K562 (cell line): Measurements from ENCODE around the gene DOK4. TPM values are rescaled to one million over a fixed set of nuclear protein-coding genes. Genes with fewer than 3 reads are reported as not detected.

ENCODE experiments used
- ATAC-seq: fragments of 200-7000 bp; cut with Tn5 transposase; 3 replicates; pipeline ENCODE4 v1.9.1; 2020; ENCODE audit warnings: moderate library complexity
- BruUV-seq: library from RNA; stranded (reverse); fragments of 400-500 nt; replicated peaks from 2 replicates; lab custom pipeline; 2021; lab: Mats Ljungman, UMichigan
- CTCF ChIA-PET: fragments of 300-600 bp; formaldehyde crosslinking; extraction: SDS; loops from one replicate; lab custom pipeline; 2021; ENCODE audit warnings: low intra/inter-chr PET ratio; lab: Yijun Ruan, JAX
- POLR2A ChIA-PET: fragments of 300-600, 350-650 bp; sonication (Branson Sonifier 250); formaldehyde crosslinking; extraction: SDS; loops from one replicate; lab custom pipeline; 2021; ENCODE audit warnings: antibody characterized with exemption, inconsistent platforms; lab: Yijun Ruan, JAX
- DNase-seq, 4 experiments: peaks; one replicate each; pipeline versions ENCODE4 v3.0.0 to v3.0.0-alpha.2; 2011 to 2018; ENCODE audit warnings: low spot score in 3 of 4, mixed read lengths in 3 of 4; ENCODE audit errors: extremely low read depth in 1 of 4
- FAIRE-seq: peaks from 2 replicates; lab custom pipeline; 2011; peaks lifted over from hg19 to GRCh38; lab: Jason Lieb, UNC
- H2AFZ ChIP-seq: 2 replicates; pipeline ENCODE4 v1.6.0; 2011; ENCODE audit warnings: low read depth, low read length, control low read depth, inconsistent platforms
- H3K27ac ChIP-seq: fragments of 200-600 bp; 3 replicates; pipeline ENCODE4 v1.8.0; 2011; ENCODE audit warnings: low read depth, mild to moderate bottlenecking, control low read depth, inconsistent platforms, low read length, moderate library complexity, mixed read lengths; ENCODE audit errors: extremely low read depth
- H3K27me3 ChIP-seq, 2 experiments: fragments of 300-600 bp in 1 of 2; 2 replicates in 1 of 2; 3 replicates in 1 of 2; pipeline versions ENCODE4 v1.6.0 to v1.8.0; 2011; ENCODE audit warnings: inconsistent platforms in 2 of 2, low read length in 2 of 2, mild to moderate bottlenecking in 1 of 2, mixed read lengths in 1 of 2, moderate library complexity in 1 of 2; ENCODE audit not compliant: control insufficient read depth in 2 of 2, insufficient read depth in 2 of 2
- H3K36me3 ChIP-seq: fragments of 300-600 bp; 3 replicates; pipeline ENCODE4 v1.8.0; 2011; ENCODE audit warnings: mild to moderate bottlenecking, low read length, inconsistent platforms; ENCODE audit not compliant: control insufficient read depth, insufficient read depth
- H3K4me1 ChIP-seq, 2 experiments: fragments of 200-600 bp in 1 of 2; replicated peaks in 1 of 2; 2 replicates in 1 of 2; 3 replicates in 1 of 2; pipeline versions ENCODE4 v1.5.1 to v1.8.0; 2011; ENCODE audit warnings: inconsistent platforms in 2 of 2, low read length in 2 of 2, mild to moderate bottlenecking in 1 of 2, mixed read lengths in 1 of 2, moderate library complexity in 1 of 2; ENCODE audit not compliant: control insufficient read depth in 2 of 2, insufficient read depth in 2 of 2
- H3K4me2 ChIP-seq: 2 replicates; pipeline ENCODE4 v1.6.1; 2011; ENCODE audit warnings: low read length, control low read depth, inconsistent platforms, mixed read lengths; ENCODE audit not compliant: insufficient read depth
- H3K4me3 ChIP-seq: fragments of 200-600 bp; sonication (generic), shearing (Covaris generic); 2 replicates; pipeline ENCODE4 v1.5.1; 2016; ENCODE audit warnings: control low read depth, inconsistent platforms
- H3K79me2 ChIP-seq: fragments of 200-600 bp; 3 replicates; pipeline ENCODE4 v1.8.0; 2011; ENCODE audit warnings: low read length, inconsistent platforms; ENCODE audit not compliant: control insufficient read depth, insufficient read depth
- H3K9ac ChIP-seq, 2 experiments: 2 replicates each; pipeline versions ENCODE4 v1.6.0 to v1.6.1; 2011; ENCODE audit warnings: low read depth in 2 of 2, low read length in 2 of 2, control low read depth in 1 of 2, inconsistent platforms in 1 of 2, mild to moderate bottlenecking in 1 of 2, mixed read lengths in 1 of 2; ENCODE audit not compliant: insufficient read depth in 1 of 2
- H3K9me1 ChIP-seq: one replicate; pipeline ENCODE4 v1.6.0; 2011; ENCODE audit warnings: inconsistent platforms, mild to moderate bottlenecking, low read length, moderate library complexity; ENCODE audit not compliant: control insufficient read depth, insufficient read depth
- H3K9me3 ChIP-seq: replicated peaks from 2 replicates; pipeline ENCODE4 v1.5.1; 2011; ENCODE audit warnings: low read depth, low read length, inconsistent platforms; ENCODE audit not compliant: control insufficient read depth, insufficient read depth
- H4K20me1 ChIP-seq: replicated peaks from 2 replicates; pipeline ENCODE4 v1.6.1; 2011; ENCODE audit warnings: low read length, inconsistent platforms, mixed read lengths; ENCODE audit not compliant: control insufficient read depth, insufficient read depth
- CREB5 ChIP-seq: fragments of 250-450 bp; sonication (Bioruptor Pico); IDR thresholded peaks from 2 replicates; pipeline ENCODE4 v1.5.0; 2020; ENCODE audit warnings: mild to moderate bottlenecking
- GTF2F1 ChIP-seq: IDR thresholded peaks from 2 replicates; pipeline ENCODE4 v1.6.1; 2011; ENCODE audit warnings: low read depth, low read length, improper control_type of control experiment
- HCFC1 ChIP-seq: IDR thresholded peaks from 2 replicates; pipeline ENCODE4 v1.6.1; 2012; ENCODE audit warnings: low read depth, low read length, improper control_type of control experiment
- HES1 ChIP-seq: fragments of 450-650 bp; IDR thresholded peaks from 2 replicates; pipeline ENCODE4 v1.6.1; 2016; ENCODE audit warnings: low read depth, mild to moderate bottlenecking, moderate library complexity
- LEF1 ChIP-seq: fragments of 450-650 bp; IDR thresholded peaks from 2 replicates; pipeline ENCODE4 v1.6.1; 2016; ENCODE audit warnings: mild to moderate bottlenecking
- NFRKB ChIP-seq: fragments of 450-650 bp; IDR thresholded peaks from 2 replicates; pipeline ENCODE4 v1.6.1; 2016; ENCODE audit warnings: low read depth
- ZBTB7A ChIP-seq: IDR thresholded peaks from 2 replicates; pipeline ENCODE4 v1.6.1; 2011; ENCODE audit warnings: low read depth, mild to moderate bottlenecking, low read length, moderate library complexity, borderline replicate concordance; ENCODE audit not compliant: control insufficient read depth
- ZFX ChIP-seq: sonication (generic); formaldehyde crosslinking; IDR thresholded peaks from 2 replicates; pipeline ENCODE4 v1.8.0; 2022; ENCODE audit warnings: mild to moderate bottlenecking, missing genetic modification reagents, moderate library complexity
- ZNF133 ChIP-seq: fragments of 250-450 bp; sonication (Bioruptor Pico); IDR thresholded peaks from 2 replicates; pipeline ENCODE4 v1.4.0; 2020; ENCODE audit warnings: mild to moderate bottlenecking
- ZNF398 ChIP-seq: fragments of 250-450 bp; sonication (Bioruptor Pico); IDR thresholded peaks from 2 replicates; pipeline ENCODE4 v1.8.0; 2021; ENCODE audit warnings: moderate library complexity, mild to moderate bottlenecking, inconsistent platforms
- WGBS: fragments of 100-300 bp; shearing (Covaris generic); methylation state at CpG from one replicate; pipeline ENCODE4 v1.1.6; 2016; ENCODE audit warnings: low coverage, mixed read lengths; ENCODE audit not compliant: insufficient coverage; ENCODE audit errors: missing lambda C conversion rate; 5-methylcytosine and 5-hydroxymethylcytosine counted together
- in situ Hi-C: fragments of 300-500 bp; cut with MboI; formaldehyde crosslinking; loops from 4 replicates; pipeline ENCODE4 v1.15.0; 2018; ENCODE audit warnings: inconsistent platforms, mixed read lengths
- intact Hi-C: fragments of 100-400 bp; cut with micrococcal nuclease; formaldehyde crosslinking; loops from 2 replicates; pipeline ENCODE4 v1.14.2; 2022
- polyA plus RNA-seq, 8 experiments: library from polyadenylated mRNA; depleted of rRNA in 4 of 8; stranded (reverse) in 5 of 8; unstranded in 3 of 8; fragments of >200 nt; fragmentation: Nextera tagmentation in 2 of 8; fragmentation: Illumina TruSeq in 1 of 8; extraction: Ambion mirVana in 2 of 8; extraction: Trizol in 1 of 8; gene quantifications; 2 replicates each; pipeline versions ENCODE4 v1.2.1 to v1.2.3, GENCODE V29; 2011 to 2014; ENCODE audit warnings: inconsistent platforms in 1 of 8, missing spikeins in 1 of 8
- total RNA-seq, 7 experiments: library from RNA; depleted of rRNA in 6 of 7; stranded (reverse); fragments of >200 nt in 6 of 7; fragmentation: Illumina TruSeq in 2 of 7; extraction: Trizol in 2 of 7; gene quantifications; 2 replicates each; pipeline versions ENCODE4 v1.2.1 to v1.2.3, GENCODE V29; 2011 to 2021; ENCODE audit warnings: low replicate concordance in 1 of 7

The DOK4 gene
- total and polyA plus RNA-seq, 9 of the 15 experiments (the other 6 are each of a cell fraction or from before 2014, with no cell fraction given) = 0.10 to 14.4 (median 8.3) TPM

- Histone ChIP-seq H3K9me3 (no peaks in the 10 kb centered on the region), H3K4me3 (peak overlapping the region; percentile 44), H3K9me1 (no peaks in the 10 kb centered on the region), H3K36me3 (no peaks in the 10 kb centered on the region), H3K4me2 (peak overlapping the region; percentile 80), H3K9ac (peak overlapping the region; percentile 43 to 91; a peak in 3 of 4 replicates), H4K20me1 (no peaks in the 10 kb centered on the region), H3K27ac (no peak overlapping the region), H3K4me1 (peaks cover 10 to 42% of the 10 kb centered on the region in 2 experiments; a peak in 4 of 5 replicates), H3K27me3 (no peaks in the 10 kb centered on the region), H3K79me2 (no peaks in the 10 kb centered on the region), H2AFZ (peak overlapping the region; percentile 87)
- intact Hi-C loops = no loop called here
- ATAC-seq (no peak), DNase-seq (peak in 1 of 4 experiments; percentile 4), FAIRE-seq (no peak)
- BruUV-seq = TSS peak; percentile 60
- in situ Hi-C loops = no loop called here
- WGBS = 64% methylated on average over 14 of the region's 14 CpGs
- TF ChIP-seq CREB5 (CRISPR knock-in tag) (no peak), NFRKB (no peak), GTF2F1 (no peak), HES1 (no peak), ZBTB7A (0 out of 2 replicates have a peak, but pooled peaks have one; percentile 3), LEF1 (no peak), ZFX (CRISPR knock-in tag) (peak; percentile 3; the same call in 1 of the 2 replicates), ZNF398 (CRISPR knock-in tag) (no peak), ZNF133 (CRISPR knock-in tag) (no peak), HCFC1 (no peak)
- CTCF ChIA-PET = no interaction called here
- POLR2A ChIA-PET = interaction anchor here (0.7 kb wide), 1 partner anchor 8 kb away, joined by 3 read pairs; no protein-coding TSS in a partner anchor
Observed at GRCh38 chr16:57485091-57485915, 990 bp downstream of the DOK4 start.
